ENCODE measurements around the gene RAB26.

Gene RAB26

DNA sequence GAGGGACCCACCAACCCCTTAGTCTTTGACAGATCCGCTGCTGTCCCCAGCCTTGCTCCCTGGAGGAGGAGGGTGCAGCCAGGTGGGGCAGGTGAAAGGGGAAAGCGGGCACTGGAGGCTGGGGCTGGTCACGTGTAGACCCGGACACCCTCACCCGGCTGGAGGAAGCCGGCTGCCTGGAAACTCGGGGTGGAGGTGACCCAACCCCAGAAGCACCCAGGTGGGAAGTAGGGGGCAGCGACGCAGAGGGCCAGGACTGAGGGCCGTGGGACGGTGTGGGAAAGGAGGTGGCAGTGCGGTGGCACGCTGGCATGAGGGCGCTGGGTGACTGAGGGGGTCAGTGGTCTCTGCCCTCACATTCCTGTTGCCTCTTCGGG lies 9.8 kb downstream of the RAB26 start:
- no peak for TF ChIP-seq POLR2A (IDR thresholded peaks at IDR 0.05; ENCODE audit: low read depth, low read length)
- no peak for TF ChIP-seq TAF1 (IDR thresholded peaks at IDR 0.05; ENCODE audit: borderline replicate concordance, low read depth, low read length)
- no peak for TF ChIP-seq POLR2AphosphoS5 (IDR thresholded peaks at IDR 0.05; ENCODE audit: low read depth, low read length)
- FAIRE-seq (no peak), DNase-seq (ENCODE audit: insufficient read length) (no peak)

DNA sequence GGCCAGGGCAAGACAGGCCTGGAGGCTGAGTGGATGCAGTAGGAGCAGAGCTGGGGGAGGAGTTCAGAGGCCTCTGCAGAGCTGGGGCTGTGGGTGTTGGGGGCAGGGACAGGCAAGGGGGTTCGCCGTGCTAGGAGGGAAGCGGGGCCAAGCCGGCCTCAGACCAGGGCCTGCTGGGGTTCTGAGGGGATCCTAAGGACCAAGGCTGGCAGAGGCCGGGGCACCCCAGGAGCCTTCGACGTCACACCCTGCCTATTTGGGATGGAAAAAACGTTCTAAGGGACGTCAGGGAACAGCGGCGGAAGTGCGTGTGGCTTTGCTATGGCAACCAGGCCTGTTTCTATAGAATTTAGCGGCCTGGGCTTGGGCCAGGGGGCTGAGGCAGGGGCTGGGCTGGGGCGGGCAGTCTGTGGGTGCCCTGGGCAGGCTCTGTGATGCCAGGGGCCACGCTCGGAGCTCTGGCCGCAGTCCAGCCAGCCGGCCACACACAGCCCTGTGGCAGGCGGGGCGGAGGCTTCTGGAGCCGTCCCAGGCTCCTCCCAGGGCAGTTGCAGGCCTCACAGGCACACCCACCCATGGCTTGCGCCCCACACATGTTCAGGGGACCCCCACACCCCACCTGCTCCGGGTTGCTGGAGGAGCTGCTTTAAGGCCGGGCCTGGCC lies 10.9 kb downstream of the RAB26 start:
- no peak for FAIRE-seq
- no peak for DNase-seq (ENCODE audit: insufficient read length)
- TF ChIP-seq POLR2A (IDR thresholded peaks at IDR 0.05; ENCODE audit: low read depth, low read length), result no peak
- TF ChIP-seq TAF1 (IDR thresholded peaks at IDR 0.05; ENCODE audit: borderline replicate concordance, low read depth, low read length), result no peak
- TF ChIP-seq POLR2AphosphoS5 (IDR thresholded peaks at IDR 0.05; ENCODE audit: low read depth, low read length), result no peak

DNA sequence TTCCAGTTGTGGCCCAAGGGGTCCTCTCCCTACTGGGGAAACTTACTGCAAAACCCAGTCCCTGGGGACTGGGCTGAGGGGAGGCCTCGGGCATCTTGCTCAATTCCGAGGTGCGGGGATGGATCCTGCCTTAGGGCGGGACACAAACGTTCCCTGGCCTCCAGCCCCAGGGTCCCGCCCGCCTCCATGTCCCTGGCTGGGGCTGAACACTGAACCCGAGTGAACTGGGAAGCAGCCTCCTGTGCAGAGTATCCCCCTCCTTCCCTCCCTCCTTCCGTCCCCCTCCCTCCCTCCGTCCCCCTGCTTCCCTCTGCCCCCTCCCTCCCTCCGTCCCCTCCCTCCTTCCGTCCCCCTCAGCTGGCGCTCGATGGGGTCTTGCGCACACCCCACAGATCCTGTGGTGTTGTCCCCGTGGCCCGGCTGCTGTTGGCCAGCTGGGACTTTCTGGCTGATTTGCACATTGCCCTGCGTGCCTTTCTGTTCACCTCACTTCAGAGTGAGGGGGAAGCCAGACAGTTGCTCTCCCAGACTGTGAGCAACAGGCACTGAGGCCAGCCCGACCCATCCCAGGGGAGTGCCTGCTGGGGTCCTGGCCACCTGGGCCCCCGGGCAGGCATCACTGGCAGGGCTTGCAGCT lies 12.6 kb downstream of the RAB26 start:
- no peak for DNase-seq (ENCODE audit: insufficient read length)

DNA sequence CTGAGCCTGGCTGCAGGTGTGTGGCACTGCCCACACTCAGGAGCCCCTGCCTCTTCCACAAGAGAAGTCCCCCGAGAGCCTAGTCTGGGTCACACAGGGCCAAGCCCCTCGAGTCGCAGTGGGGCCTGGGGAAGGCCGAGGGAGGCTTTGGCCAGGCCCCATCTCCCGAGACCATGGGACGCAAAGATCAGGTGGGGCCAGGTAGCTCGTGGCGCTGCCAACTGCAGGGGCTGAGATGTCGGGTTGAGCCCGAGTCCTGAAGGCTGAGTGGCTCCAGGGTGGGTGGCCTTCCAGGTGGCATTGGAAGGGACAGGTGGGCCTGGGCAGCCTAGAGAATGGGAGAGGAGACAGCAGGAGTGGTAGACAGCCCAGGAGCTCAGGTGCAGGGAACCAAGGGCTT lies 13.5 kb downstream of the RAB26 start:
- TF ChIP-seq POLR2AphosphoS5 (IDR thresholded peaks at IDR 0.05; ENCODE audit: low read depth, low read length), result no peak
- no peak for TF ChIP-seq POLR2A (IDR thresholded peaks at IDR 0.05; ENCODE audit: low read depth, low read length)
- TF ChIP-seq TAF1 (IDR thresholded peaks at IDR 0.05; ENCODE audit: borderline replicate concordance, low read depth, low read length), result no peak
- no peak for DNase-seq (ENCODE audit: insufficient read length)
- no peak for FAIRE-seq

More for the DNA sequence above, 12.6 kb downstream of the RAB26 start:
- peak; percentile 86 for FAIRE-seq
- TF ChIP-seq TAF1 (IDR thresholded peaks at IDR 0.05; ENCODE audit: borderline replicate concordance, low read depth, low read length), result 0 out of 2 replicates have a peak, but pooled peaks have one; percentile 10
- TF ChIP-seq POLR2AphosphoS5 (IDR thresholded peaks at IDR 0.05; ENCODE audit: low read depth, low read length), result no peak
- no peak for TF ChIP-seq POLR2A (IDR thresholded peaks at IDR 0.05; ENCODE audit: low read depth, low read length)

DNA sequence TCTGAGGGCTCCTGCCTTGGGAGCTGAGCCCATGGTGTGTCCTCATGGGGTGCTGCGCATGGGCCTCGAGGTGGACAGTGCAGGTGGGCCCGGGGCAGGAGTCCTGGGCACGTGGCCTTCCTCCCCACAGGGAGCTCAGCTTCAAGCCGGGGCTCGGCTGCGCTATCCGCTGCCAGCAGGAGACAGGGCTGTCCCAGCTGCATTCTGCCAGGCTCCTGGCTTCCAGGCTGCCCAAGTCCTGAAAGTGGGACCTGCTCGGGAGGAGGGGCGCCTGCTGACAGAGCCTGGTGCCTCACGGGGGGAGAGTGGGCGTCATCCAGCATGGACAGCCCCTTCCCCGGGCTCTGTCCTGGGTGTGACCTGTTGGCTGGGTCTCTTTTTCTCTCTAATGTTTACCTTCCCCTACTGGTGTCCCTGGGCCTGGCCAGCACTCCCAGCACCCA lies 14.3 kb downstream of the RAB26 start:
- TF ChIP-seq POLR2AphosphoS5 (IDR thresholded peaks at IDR 0.05; ENCODE audit: low read depth, low read length) (no peak), TAF1 (IDR thresholded peaks at IDR 0.05; ENCODE audit: borderline replicate concordance, low read depth, low read length) (no peak), POLR2A (IDR thresholded peaks at IDR 0.05; ENCODE audit: low read depth, low read length) (no peak)
- FAIRE-seq, result no peak
- no peak for DNase-seq (ENCODE audit: insufficient read length)

DNA sequence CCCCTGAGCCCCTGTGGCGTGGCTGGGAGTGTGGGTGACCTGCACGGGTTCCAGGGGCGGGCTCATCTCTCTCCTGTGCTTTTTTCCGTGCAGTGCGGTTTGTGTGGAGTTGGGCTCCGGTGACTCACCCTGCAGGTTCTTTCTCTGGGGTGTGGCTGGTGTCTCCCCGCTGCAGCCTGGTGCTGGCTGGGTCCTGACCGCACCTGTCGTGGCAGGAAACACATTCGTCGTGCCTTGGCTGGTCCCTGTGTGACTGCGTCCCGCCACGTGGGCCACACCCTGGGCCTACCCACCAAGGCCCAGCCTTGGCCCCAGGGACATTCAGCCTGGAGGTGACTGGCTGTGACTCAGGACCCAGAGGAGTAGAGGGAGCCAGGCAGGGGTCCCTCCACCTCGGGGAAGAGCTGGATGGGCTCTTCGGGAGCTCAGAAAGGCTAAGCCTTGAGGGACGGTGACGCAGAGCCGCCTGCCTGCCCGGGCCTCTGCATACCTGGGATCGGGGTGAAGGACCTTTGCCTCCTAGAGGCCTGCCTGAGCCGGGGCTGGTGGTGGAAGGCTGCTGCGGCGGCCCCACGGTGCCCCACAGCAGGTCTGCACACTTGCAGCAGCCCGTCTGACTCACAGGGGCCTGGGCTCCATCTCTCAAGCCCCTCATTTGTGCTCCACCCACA lies 14.9 kb downstream of the RAB26 start:
- FAIRE-seq, result no peak
- TF ChIP-seq POLR2AphosphoS5 (IDR thresholded peaks at IDR 0.05; ENCODE audit: low read depth, low read length) (no peak), POLR2A (IDR thresholded peaks at IDR 0.05; ENCODE audit: low read depth, low read length) (no peak), TAF1 (IDR thresholded peaks at IDR 0.05; ENCODE audit: borderline replicate concordance, low read depth, low read length) (no peak)
- DNase-seq (ENCODE audit: insufficient read length), result no peak

DNA sequence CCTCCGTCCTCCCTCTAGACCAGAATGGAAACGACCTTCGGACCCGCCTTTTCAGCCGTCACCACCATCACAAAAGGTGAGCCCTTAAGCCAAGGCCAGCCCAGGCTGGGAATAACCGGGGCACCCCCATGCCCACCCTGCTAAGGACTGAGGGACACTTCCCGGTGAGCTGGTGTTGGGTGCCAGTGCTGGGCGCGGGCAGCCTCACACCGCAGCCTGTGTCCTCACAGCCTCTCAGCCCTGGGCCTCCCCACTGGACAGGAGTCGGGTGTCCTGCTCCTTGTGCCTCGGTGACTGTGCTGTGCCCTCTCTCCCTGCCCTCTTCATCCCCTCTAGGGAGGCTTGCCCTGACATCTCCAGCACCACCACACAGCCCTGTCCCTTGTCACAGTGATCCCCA lies 17.4 kb downstream of the RAB26 start:
- DNase-seq (ENCODE audit: insufficient read length), result no peak
- FAIRE-seq, result no peak
- TF ChIP-seq TAF1 (IDR thresholded peaks at IDR 0.05; ENCODE audit: borderline replicate concordance, low read depth, low read length), result no peak
- no peak for TF ChIP-seq POLR2A (IDR thresholded peaks at IDR 0.05; ENCODE audit: low read depth, low read length)
- no peak for TF ChIP-seq POLR2AphosphoS5 (IDR thresholded peaks at IDR 0.05; ENCODE audit: low read depth, low read length)

DNA sequence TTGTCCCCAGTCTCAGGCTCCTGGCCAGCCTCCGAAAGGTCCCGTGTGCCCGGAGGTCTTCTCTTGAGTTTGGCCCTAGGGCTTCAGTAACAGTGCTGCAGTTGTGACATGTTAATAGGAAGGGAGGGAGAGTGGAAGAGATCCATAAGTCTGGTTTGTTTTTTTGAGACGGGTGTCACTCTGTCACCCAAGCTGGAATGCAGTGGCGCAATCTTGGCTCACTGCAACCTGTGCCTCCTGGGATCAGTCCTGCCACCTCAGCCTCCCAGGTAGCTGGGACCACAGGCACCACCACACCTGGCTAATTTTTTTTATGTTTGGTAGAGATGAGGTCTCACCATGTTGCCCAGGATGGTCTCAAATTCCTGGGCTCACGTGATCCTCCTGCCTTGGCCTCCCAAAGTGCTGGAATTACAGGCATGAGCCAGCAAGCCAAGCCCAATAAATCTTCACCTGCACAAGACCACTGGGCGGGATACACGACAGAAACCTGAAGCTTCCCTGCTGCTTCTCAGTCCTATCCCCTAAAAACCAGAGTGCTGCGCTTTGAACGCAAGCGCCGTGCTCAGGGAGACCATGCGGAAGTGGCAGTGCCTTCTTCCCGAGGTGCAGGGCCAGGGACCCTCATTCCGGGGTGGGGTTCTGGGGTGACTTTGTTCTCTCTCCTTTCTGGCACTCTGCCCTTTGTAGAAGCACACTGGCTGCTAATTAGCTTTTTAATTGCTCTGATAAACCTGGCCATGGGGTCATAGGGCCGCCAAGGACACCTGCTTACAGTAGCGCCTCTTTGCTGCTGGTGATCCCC lies 18.0 kb downstream of the RAB26 start:
- no peak for FAIRE-seq
- TF ChIP-seq POLR2AphosphoS5 (IDR thresholded peaks at IDR 0.05; ENCODE audit: low read depth, low read length) (no peak), TAF1 (IDR thresholded peaks at IDR 0.05; ENCODE audit: borderline replicate concordance, low read depth, low read length) (no peak), POLR2A (IDR thresholded peaks at IDR 0.05; ENCODE audit: low read depth, low read length) (no peak)
- DNase-seq (ENCODE audit: insufficient read length), result no peak

DNA sequence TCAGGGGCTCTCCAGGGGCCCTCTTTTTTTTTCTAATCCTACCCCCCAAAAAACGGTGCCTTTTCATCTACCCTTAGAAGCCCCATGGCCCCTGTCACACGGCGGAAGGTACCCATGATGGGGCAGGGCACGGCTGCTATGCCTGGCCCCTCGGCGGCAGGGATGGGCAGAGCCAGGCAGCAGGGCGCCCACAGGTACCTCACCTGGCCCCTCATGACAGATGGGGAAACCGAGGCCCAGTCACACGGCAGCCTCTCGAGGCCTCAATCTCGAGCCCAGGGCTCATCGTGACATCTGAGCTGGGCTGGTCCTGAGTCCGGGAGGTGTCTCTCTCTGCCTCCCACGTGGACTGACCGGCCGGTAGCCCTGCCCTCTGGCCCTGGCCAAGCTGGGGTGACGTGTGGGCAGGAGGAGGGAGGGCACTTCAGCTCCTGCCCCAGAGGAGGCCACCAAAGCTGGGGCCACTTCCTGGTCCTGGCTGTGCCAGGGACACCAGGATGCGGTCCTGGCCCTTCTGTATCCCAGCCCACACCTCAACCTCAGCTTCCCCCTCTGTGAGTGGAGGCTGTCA lies 18.7 kb downstream of the RAB26 start:
- no peak for TF ChIP-seq TAF1 (IDR thresholded peaks at IDR 0.05; ENCODE audit: borderline replicate concordance, low read depth, low read length)
- no peak for TF ChIP-seq POLR2AphosphoS5 (IDR thresholded peaks at IDR 0.05; ENCODE audit: low read depth, low read length)
- TF ChIP-seq POLR2A (IDR thresholded peaks at IDR 0.05; ENCODE audit: low read depth, low read length), result no peak
- no peak for FAIRE-seq
- DNase-seq (ENCODE audit: insufficient read length), result no peak

DNA sequence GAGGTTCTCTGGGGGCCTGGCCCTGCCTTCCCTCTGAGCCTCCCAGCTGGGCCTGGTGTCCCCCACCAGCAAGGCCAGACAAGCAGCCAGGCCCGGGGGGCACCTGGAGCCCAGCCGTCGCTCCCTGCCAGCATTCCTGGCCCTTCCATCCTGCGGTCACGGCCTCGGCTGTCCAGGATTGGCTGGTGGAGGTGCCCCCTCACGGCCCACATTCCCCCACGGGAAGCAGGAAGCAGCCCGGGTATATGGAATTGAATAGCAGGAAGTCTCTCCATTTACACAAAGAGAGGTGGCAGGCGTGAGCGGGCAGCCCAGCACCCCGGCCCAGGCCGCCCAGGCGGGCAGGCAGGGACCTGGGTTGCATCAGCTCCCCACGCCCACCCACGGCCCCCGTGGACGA lies 21.7 kb downstream of the RAB26 start:
- TF ChIP-seq POLR2A (IDR thresholded peaks at IDR 0.05; ENCODE audit: low read depth, low read length) (no peak), TAF1 (IDR thresholded peaks at IDR 0.05; ENCODE audit: borderline replicate concordance, low read depth, low read length) (no peak), POLR2AphosphoS5 (IDR thresholded peaks at IDR 0.05; ENCODE audit: low read depth, low read length) (no peak)
- no peak for DNase-seq (ENCODE audit: insufficient read length)
- no peak for FAIRE-seq
